ENCODE results near the gene TSPO.
"Not testable (repeated sequence)": the region's sequence is repeated elsewhere in the genome, so short reads cannot be mapped to it uniquely, and the experiment has no call there.

Gene TSPO

DNA sequence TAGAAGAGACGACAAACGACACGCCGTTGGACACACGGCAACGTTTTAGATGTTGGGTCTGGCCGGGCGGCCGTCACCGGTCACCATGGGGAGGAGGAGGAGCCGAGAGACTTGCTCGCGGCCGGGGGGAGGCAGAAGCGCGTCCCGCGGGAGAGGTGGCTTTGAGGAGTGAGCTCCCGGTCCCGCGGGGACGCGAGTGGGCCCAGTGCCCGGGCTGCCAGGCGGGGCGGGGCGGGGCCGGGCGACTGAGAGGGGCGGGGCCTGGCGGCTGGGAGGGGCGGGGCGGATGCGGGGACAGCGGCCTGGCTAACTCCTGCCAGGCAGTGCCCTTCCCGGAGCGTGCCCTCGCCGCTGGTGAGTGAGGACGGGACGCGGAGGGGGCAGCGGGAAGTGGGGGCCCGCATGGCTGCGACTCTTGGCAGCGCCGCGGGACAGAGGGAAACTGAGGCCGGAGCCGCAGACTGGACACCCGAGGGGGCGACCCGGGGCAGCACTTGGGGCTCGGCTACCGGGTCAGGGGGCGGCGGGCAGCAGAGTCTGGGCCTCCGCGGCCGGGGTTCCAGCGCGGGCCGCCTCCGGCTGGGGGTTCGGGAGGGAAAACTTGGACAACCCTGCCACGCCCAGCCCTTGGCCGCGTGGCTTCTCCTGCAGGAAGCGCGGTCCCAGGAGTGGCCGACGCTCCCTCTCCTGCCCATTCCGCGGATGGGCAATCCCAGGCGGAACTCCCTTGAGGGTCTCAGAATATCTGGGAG, at the start of gene TSPO:
TSPO (plus strand) TSS at position 309 of the 752 bp plus-strand sequence. CDS start 7,680 bp downstream, outside the sequence.
- DNase-seq: peak; percentile 69

- peak; percentile 53 for DNase-seq
These were observed 47.2 kb upstream of the TSPO start for GRCh38 chr22:43104056-43104625.

- not testable (repeated sequence) for DNase-seq
These were observed 46.4 kb upstream of the TSPO start for GRCh38 chr22:43104950-43105349.

DNA sequence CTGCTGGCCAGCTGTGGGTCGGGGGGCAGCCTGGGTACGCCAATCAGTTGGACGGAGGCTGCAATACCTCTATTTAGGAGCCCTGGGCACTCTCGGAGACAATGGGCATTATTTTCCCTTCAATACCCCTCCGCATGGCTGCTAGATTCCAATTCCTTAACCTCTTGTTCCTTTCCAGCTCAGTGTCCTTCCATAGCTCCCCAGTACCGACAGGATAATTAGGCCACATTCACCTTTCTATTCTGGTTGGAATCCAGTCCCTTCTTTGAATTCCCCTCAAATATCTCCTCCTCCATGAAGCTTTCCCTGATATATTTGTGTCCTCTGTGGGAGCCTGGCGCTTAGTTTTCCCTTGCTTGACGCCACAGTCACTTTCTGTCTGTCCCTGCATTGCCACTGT, 45.1 kb upstream of the TSPO start:
- no peak for DNase-seq

- no peak for DNase-seq
These were observed 41.8 kb upstream of the TSPO start for GRCh38 chr22:43109511-43109910.

GRCh38 chr22:43109921-43110443, 41.4 kb upstream of the TSPO start:
- no peak for DNase-seq

DNA sequence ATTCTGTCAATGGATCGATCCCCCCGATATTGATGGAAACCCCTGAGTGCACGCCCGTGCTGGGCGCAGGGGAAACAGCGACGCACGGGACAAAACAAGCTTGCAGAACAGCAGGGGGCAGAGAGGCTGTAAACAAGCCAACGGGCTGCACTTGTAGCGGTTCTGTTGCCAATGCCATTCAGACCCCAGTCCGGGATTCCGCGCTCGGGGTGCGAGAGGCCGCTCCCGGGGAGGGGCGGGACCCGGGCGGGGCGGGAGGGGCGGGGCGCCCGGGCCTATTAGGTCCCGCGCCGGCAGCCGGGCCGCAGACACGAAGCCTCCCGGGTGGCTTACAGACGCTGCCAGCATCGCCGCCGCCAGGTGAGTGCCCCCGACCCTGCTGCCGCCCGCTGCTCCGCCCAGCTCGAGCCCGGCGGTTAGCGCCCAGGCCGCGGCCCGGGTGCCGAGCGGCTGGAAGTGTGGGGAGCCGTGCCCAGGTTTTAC, 40.9 kb upstream of the TSPO start, which contains the start of gene BIK:
BIK (plus strand) TSS at position 307 of the 483 bp plus-strand sequence. CDS start 13,273 bp downstream, outside the sequence.
- DNase-seq: peak; percentile 82

DNA sequence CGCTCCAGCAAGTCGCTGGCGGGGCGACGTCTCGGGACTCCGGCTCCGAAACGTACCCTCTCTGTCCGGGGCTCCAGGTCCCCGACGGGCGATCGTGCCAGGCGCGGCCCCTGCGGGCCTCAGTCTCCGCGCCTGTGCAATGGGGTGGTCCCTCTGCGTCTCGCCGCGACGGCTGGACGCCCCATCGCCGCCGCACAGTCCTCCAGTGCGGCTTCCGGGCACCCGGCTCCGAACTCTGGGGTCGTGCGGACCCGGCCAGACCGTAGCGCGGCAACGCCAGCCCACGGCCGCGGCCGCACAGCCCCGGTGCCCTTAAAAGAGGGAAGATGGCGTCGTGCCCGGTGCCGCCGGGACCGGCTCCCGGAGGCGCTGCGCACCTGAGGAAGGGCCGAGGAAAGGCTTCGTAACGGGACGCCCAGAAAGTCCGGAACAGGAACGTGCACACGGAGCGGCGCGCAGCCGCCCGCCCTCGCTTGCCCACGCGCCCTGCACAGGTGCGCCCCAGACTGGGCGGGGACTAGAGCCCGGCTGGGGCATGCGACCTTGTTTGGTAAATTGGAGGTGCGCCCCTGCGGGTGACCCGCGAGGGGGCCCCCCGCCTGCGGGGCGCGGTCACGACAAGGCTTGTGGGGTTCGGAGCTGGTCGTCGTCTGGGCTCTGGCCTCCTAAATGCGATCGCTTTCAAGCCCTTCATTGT, 40.3 kb upstream of the TSPO start:
- peak; percentile 83 for DNase-seq

DNA sequence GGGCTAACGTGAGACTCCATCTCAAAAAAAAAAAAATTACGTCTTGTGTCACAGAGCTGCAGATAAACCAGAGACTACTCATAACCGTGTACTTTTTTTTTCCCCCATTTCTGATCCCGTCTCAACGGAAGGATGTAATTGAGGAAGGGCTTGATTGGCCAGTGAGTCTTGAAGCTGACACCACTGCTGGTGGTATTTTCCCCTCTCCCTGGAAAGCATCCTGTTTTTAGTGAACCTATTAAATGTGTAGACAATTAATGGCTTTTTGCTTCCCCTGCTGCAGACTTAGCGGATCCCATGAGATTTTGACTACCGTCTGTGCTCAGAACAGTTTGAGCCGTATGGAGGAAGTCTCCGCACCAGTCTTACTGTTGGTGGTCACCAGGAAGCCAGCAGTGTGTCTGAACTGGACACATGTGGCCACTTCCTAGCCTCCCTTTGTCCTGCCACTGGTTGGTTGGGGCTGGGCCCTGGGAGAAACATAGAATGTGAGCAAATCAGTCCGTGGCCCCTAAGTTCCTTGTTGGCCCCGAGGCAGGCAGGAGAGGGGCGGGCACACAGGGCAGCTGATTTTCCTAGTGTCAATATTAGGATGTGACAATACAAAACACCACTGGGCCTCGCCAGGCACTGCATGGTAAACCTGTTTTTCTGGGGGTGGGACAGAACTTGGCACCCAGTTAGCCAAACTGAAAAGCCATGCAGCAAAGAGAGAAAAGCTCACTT, 37.7 kb upstream of the TSPO start:
- no peak for DNase-seq

- DNase-seq: no peak
These were observed 36.4 kb upstream of the TSPO start for GRCh38 chr22:43114958-43115357.

GRCh38 chr22:43116932-43117331, 34.4 kb upstream of the TSPO start:
- no peak for DNase-seq

DNA sequence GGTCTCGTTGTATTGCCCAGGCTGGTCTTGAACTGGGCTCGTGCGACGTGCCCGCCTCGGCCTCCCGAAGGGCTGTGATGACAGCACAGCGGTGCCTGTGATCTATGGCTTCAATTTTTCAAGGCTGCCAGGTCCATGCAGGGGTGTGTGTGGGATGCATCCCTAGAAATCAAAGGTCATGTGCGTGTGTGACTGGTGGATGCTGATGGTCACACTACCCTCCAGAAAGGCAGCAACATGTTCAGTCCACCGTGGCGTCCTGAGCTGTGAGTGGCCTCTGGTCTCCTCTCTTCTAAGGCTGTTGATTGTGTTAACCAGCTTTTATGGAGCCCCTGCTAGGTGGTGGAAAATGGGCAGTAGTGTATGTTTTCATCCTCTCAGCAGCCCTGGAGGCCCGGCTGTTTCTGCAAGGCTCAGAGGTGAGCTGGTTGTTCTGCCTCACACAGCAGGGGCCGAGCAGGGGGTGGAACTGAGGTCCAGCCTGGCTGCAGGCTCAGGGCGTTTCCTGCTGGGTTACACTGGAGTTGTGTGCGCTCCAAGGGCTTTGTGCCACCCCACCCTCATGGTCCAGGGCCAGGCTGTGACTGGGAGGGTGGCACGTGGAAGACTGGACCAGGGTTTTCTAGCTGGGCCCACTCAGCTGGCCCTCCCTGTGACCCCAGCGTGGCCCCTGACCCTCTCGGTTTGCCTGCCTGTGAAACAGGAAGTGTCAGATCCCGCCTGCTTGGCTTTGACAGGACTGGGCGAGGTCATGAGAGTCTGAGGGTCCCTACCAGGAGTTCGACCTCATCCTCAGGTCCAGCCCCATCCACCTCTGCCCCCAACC, 33.1 kb upstream of the TSPO start:
- no peak for DNase-seq

GRCh38 chr22:43118953-43119458, 32.4 kb upstream of the TSPO start:
- DNase-seq: no peak

DNA sequence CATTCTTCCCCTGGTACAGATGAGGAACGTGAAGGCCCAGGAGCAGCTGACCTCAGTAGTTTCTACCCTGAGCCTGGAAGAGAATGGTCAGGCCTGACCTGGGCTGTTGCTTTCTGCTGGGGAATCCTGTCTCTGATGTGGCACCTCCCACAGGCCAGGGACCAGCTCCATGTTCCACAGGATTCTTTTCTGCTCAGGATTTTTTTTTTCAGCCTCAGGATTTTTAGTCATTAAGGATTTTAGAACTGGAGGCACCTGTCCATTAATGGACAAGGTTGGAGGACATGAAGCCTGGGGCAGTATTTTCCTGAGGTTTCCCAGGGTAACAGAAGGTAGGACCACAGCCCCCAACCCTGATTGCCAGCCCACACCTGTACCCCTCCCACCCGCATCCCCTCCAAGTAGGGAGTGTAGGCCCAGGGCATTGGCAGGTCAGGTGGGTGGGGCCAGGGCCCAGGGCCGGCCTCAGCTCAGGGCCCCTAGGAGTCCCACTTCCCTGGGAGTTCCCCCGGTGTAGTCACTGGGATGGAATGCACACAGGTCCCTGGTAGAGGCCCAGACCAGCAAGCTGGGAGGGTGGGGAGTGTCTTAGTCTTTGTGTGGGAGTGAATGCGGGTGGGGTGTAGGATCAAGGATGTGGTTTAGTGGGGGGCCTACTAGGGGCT, 24.7 kb upstream of the TSPO start:
- DNase-seq: no peak

- no peak for DNase-seq
These were observed 24.0 kb upstream of the TSPO start for GRCh38 chr22:43127166-43127908.

DNA sequence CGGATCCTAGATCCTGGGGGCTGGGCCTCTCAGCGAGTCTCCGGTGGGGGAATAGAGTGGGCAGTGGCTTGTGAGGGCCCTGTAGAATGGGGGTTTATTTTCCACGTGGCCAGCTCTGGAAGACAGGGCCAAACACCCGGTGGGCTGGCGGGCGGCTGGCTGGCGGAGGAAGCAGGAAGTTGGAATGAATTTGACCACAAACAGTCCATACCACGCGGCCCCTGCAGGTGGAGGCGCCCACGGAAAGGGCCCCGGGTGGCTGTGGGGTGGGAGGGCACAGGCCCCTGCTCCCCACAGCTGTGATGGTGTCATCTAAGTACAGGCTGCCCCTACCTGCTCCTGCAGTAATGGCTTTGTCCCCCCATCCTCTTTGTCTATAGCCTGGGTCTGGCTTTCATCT, 23.2 kb upstream of the TSPO start:
- DNase-seq: no peak

DNA sequence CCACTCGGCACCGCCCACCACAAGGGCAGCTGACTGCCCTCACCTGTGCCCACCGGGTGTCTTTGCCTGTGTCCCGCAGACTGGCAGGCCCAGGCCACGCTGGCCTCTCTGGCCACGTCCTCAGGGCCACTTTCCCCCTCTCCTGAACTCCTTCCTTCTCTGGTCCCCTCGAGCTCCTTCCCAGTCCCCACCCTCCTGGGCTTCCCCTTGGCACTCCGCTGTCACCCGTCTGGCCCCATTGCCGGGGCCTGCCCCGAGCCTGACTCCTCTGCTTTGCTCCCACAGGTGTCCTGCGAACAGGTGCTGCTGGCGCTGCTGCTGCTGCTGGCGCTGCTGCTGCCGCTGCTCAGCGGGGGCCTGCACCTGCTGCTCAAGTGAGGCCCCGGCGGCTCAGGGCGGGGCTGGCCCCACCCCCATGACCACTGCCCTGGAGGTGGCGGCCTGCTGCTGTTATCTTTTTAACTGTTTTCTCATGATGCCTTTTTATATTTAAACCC, 22.4 kb upstream of the TSPO start:
- DNase-seq: peak; percentile 94

- DNase-seq: peak; percentile 48
These were observed 21.6 kb upstream of the TSPO start for GRCh38 chr22:43129426-43130425.

Data from RPMI8226 (cell line).